ENCODE data around the gene TAOK1. TPM values are rescaled to one million over a fixed set of nuclear protein-coding genes. Genes with fewer than 3 reads are reported as not detected.

Gene TAOK1
- total and polyA plus RNA-seq, 10 of the 15 experiments (the other 5 are each of a cell fraction or from before 2014, with no cell fraction given) = 2.0 to 27.1 (median 11.8) TPM

GRCh38 chr17:29581583-29582253 lies 191.6 kb downstream of the TAOK1 start:
- SMC1A ChIA-PET (ENCODE audit: uncharacterized antibody, unreplicated experiment) = interaction anchor here (0.8 to 2.6 kb wide), 9 partner anchors 9 to 197 kb away, joined by 3 to 14 read pairs (median 5); partner anchors contain the start of gene ANKRD13B
- Histone ChIP-seq H4K20me1 (ENCODE audit: control insufficient read depth, insufficient read depth) (no peaks in the 10 kb centered on the region), H3K9ac (ENCODE audit: control insufficient read depth, insufficient read depth, low read length) (no peak overlapping the region), H3K9me3 (replicated peaks; ENCODE audit: control insufficient read depth, insufficient read depth, low read length) (no peaks in the 10 kb centered on the region), H3K4me1 (ENCODE audit: control insufficient read depth, insufficient read depth, low read length) (peaks cover 18% of the 10 kb centered on the region), H3K36me3 (ENCODE audit: control insufficient read depth in 2 of 2, insufficient read depth in 2 of 2, low read length in 1 of 2) (peaks cover 8 to 16% of the 10 kb centered on the region in 2 experiments; a peak in 3 of 4 replicates), H3K27ac (ENCODE audit: control insufficient read depth, insufficient read depth) (no peak overlapping the region), H3K79me2 (ENCODE audit: control insufficient read depth, insufficient read depth, low read length) (peaks cover 8% of the 10 kb centered on the region), H3K27me3 (replicated peaks in 1 of 2; ENCODE audit: control insufficient read depth in 2 of 2, insufficient read depth in 2 of 2, low read length in 1 of 2) (no peaks in the 10 kb centered on the region), H3K4me2 (ENCODE audit: control insufficient read depth, insufficient read depth) (no peak overlapping the region), H2AFZ (ENCODE audit: control insufficient read depth, low read depth, low read length) (no peak overlapping the region), H3K4me3 (no peak overlapping the region)
- FAIRE-seq = no peak
- RAD21 ChIA-PET (ENCODE audit: unreplicated experiment) = interaction anchor here (1.2 to 4.1 kb wide), 10 partner anchors 9 to 350 kb away, joined by 3 to 25 read pairs (median 4); partner anchors contain the start of genes ANKRD13B and TP53I13
- in situ Hi-C loops (cut with MboI) (no loop called here), intact Hi-C loops (cut with micrococcal nuclease; ENCODE audit: unreplicated experiment) (loop anchor here (2.0 to 5.0 kb wide), 2 partner anchors 197 to 441 kb away; no protein-coding TSS in a partner anchor)
- ATAC-seq = no peak
- DNase-seq (ENCODE audit: low read depth, low spot score) = no peak
- TF ChIP-seq STAT3 (IDR thresholded peaks at IDR 0.05; ENCODE audit: low read depth, low read length) (no peak), NBN (IDR thresholded peaks at IDR 0.05) (no peak), ZNF274 (IDR thresholded peaks at IDR 0.05; ENCODE audit: insufficient read depth, insufficient read length) (no peak), HSF1 (IDR thresholded peaks at IDR 0.05; ENCODE audit: low read depth, low read length) (no peak), BMI1 (IDR thresholded peaks at IDR 0.05; ENCODE audit: borderline replicate concordance) (no peak), RBBP5 (conservative IDR thresholded peaks at IDR 0.05) (no peak), ZNF217 (IDR thresholded peaks at IDR 0.05) (no peak), LARP7 (IDR thresholded peaks at IDR 0.05) (no peak), TBL1XR1 (IDR thresholded peaks at IDR 0.05; ENCODE audit: low read depth, low read length) (no peak), CHD2 (IDR thresholded peaks at IDR 0.05; ENCODE audit: borderline replicate concordance, low read depth, low read length) (no peak), SUZ12 (IDR thresholded peaks at IDR 0.05; ENCODE audit: unreplicated experiment) (no peak), SMC3 (IDR thresholded peaks at IDR 0.05; ENCODE audit: borderline replicate concordance, low read length) (no peak), ZNF622 (IDR thresholded peaks at IDR 0.05) (no peak), PAX8 (IDR thresholded peaks at IDR 0.05) (no peak), CBX5 (IDR thresholded peaks at IDR 0.05; ENCODE audit: low read depth) (no peak)
- TF ChIP-seq, protein P1, sequence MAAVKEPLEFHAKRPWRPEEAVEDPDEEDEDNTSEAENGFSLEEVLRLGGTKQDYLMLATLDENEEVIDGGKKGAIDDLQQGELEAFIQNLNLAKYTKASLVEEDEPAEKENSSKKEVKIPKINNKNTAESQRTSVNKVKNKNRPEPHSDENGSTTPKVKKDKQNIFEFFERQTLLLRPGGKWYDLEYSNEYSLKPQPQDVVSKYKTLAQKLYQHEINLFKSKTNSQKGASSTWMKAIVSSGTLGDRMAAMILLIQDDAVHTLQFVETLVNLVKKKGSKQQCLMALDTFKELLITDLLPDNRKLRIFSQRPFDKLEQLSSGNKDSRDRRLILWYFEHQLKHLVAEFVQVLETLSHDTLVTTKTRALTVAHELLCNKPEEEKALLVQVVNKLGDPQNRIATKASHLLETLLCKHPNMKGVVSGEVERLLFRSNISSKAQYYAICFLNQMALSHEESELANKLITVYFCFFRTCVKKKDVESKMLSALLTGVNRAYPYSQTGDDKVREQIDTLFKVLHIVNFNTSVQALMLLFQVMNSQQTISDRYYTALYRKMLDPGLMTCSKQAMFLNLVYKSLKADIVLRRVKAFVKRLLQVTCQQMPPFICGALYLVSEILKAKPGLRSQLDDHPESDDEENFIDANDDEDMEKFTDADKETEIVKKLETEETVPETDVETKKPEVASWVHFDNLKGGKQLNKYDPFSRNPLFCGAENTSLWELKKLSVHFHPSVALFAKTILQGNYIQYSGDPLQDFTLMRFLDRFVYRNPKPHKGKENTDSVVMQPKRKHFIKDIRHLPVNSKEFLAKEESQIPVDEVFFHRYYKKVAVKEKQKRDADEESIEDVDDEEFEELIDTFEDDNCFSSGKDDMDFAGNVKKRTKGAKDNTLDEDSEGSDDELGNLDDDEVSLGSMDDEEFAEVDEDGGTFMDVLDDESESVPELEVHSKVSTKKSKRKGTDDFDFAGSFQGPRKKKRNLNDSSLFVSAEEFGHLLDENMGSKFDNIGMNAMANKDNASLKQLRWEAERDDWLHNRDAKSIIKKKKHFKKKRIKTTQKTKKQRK (IDR thresholded peaks at IDR 0.05; ENCODE audit: low read depth, low read length) = no peak
- TF ChIP-seq, protein P2, sequence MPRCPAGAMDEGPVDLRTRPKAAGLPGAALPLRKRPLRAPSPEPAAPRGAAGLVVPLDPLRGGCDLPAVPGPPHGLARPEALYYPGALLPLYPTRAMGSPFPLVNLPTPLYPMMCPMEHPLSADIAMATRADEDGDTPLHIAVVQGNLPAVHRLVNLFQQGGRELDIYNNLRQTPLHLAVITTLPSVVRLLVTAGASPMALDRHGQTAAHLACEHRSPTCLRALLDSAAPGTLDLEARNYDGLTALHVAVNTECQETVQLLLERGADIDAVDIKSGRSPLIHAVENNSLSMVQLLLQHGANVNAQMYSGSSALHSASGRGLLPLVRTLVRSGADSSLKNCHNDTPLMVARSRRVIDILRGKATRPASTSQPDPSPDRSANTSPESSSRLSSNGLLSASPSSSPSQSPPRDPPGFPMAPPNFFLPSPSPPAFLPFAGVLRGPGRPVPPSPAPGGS (IDR thresholded peaks at IDR 0.05; ENCODE audit: borderline replicate concordance, insufficient read depth, low read depth, low read length, poor library complexity, severe bottlenecking) = no peak
- WGBS (ENCODE audit: insufficient coverage, insufficient replicate concordance, low lambda C conversion rate, missing lambda C conversion rate) = 84% methylated on average over 20 of the region's 20 CpGs
- no TSS peak for BruUV-seq (replicated peaks)
- CTCF ChIA-PET = interaction anchor here (0.6 to 6.1 kb wide), 13 partner anchors 10 to 350 kb away, joined by 3 to 72 read pairs (median 5); partner anchors contain the start of gene ANKRD13B
- POLR2A ChIA-PET = interaction anchor here (0.8 to 1.8 kb wide), 4 partner anchors 9 to 212 kb away, joined by 3 to 9 read pairs (median 3); partner anchors contain the start of gene ANKRD13B

All from GM12878 (cell line).